A673 (cell line): Measurements from ENCODE around the gene SPIRE1. TPM values are rescaled to one million over a fixed set of nuclear protein-coding genes. Genes with fewer than 3 reads are reported as not detected.

ENCODE experiments used
- BruUV-seq: library from RNA; stranded (reverse); fragments of 400-500 nt; replicated peaks from 2 replicates; lab custom pipeline; 2021; lab: Mats Ljungman, UMichigan
- CTCF ChIA-PET: fragments of 300-600 bp; sonication (Branson Sonifier 250); formaldehyde crosslinking; loops from one replicate; lab custom pipeline; 2022; ENCODE audit warnings: antibody characterized with exemption; lab: Charles Lee
- POLR2A ChIA-PET: fragments of 300-600 bp; sonication (Branson Sonifier 250); formaldehyde crosslinking; loops from one replicate; lab custom pipeline; 2022; ENCODE audit warnings: antibody characterized with exemption; ENCODE audit not compliant: low non-redundant PET; lab: Charles Lee
- DNase-seq: peaks from one replicate; pipeline ENCODE4 v3.0.0-alpha.2; 2015; ENCODE audit warnings: low spot score
- H3K27ac ChIP-seq: fragments of 200-600 bp; sonication (generic); 2 replicates; pipeline ENCODE4 v1.5.1; 2016; ENCODE audit warnings: mixed run types, low read depth, mild to moderate bottlenecking, mixed read lengths, antibody characterized with exemption, low read length; ENCODE audit not compliant: poor library complexity, severe bottlenecking
- H3K27me3 ChIP-seq: fragments of 200-600 bp; sonication (generic); replicated peaks from 2 replicates; pipeline ENCODE4 v1.6.1; 2017; ENCODE audit warnings: mixed run types, low read depth, mild to moderate bottlenecking, mixed read lengths, antibody characterized with exemption, low read length; ENCODE audit not compliant: insufficient read depth, poor library complexity
- H3K36me3 ChIP-seq: fragments of 200-600 bp; sonication (generic); 2 replicates; pipeline ENCODE4 v1.6.1; 2016; ENCODE audit warnings: mixed run types, mild to moderate bottlenecking, mixed read lengths, antibody characterized with exemption, low read length; ENCODE audit not compliant: insufficient read depth, poor library complexity, severe bottlenecking
- H3K4me1 ChIP-seq: fragments of 200-600 bp; sonication (generic); 2 replicates; pipeline ENCODE4 v1.6.1; 2017; ENCODE audit warnings: mixed run types, mild to moderate bottlenecking, mixed read lengths, antibody characterized with exemption, low read length; ENCODE audit not compliant: insufficient read depth, poor library complexity, severe bottlenecking
- H3K4me3 ChIP-seq: fragments of 200-600 bp; sonication (generic); 2 replicates; pipeline ENCODE4 v1.5.1; 2016; ENCODE audit warnings: low read depth, mixed run types, mild to moderate bottlenecking, mixed read lengths, low read length; ENCODE audit not compliant: poor library complexity, severe bottlenecking
- H3K9me3 ChIP-seq: fragments of 200-600 bp; sonication (generic); 2 replicates; pipeline ENCODE4 v1.6.1; 2016; ENCODE audit warnings: mixed run types, low read depth, mild to moderate bottlenecking, mixed read lengths, antibody characterized with exemption, low read length; ENCODE audit not compliant: poor library complexity, severe bottlenecking
- EZH2 ChIP-seq: fragments of 200-600 bp; sonication (generic); IDR thresholded peaks from 2 replicates; pipeline ENCODE4 v1.6.1; 2017; ENCODE audit warnings: borderline replicate concordance, low read depth, mild to moderate bottlenecking, mixed read lengths, antibody characterized with exemption, low read length; ENCODE audit not compliant: poor library complexity, severe bottlenecking
- intact Hi-C: fragments of 100-400 bp; cut with micrococcal nuclease; formaldehyde crosslinking; loops from one replicate; pipeline ENCODE4 v1.10.0; 2022; ENCODE audit not compliant: unreplicated experiment
- total RNA-seq: library from RNA; stranded (reverse); gene quantifications from 2 replicates; pipeline ENCODE4 v1.2.3, GENCODE V29; 2021
- TF ChIP-seq, protein P1 (sequence below): fragments of 300-800, 200-600 bp; sonication (generic); conservative IDR thresholded peaks from 2 replicates; pipeline ENCODE4 v1.5.1; 2017; ENCODE audit warnings: low read depth, mild to moderate bottlenecking, antibody characterized with exemption, low read length, moderate library complexity, mixed read lengths

SPIRE1 gene
- total RNA-seq, 1 experiment from 2014 or later, result 18.1 TPM

DNA sequence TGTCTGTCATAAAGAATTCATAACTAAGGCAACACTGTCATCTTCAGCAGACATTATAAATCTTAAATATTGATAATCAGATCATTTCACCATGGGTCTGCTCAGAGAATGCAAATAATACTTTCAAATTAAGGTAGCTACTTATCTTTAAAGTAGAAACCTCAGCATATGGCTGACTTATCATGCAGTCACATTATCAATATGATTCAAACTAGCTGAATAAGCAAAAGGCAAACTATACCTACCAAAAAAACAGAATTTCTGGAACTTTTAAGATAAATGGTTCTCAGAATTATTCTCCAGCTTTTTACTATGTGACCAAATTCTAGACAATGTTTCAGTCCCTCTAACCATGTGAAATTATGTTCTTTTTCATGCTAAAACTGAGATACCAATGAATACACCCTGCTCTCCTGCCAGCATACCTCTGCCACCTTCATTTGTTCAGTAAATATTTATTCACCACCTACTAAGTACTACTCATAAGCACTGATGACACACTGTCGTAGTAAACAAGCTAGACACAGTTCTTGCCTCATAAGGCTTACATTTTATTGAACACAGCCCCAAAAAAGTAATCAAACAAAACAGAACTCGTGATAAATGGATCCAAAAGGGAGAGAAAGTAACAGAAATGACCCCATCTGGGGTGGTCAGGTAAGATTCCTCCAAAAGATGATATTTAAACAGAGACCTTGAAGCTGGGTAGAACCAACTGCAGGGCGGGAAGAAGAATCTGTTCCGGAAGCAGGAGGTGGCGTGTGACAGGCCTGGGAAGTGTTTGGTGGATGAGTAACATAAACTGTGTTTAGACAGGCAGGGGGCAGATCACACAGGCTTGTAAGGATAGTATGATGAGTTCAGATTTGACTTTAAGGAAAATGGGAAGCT lies 17.7 kb downstream of the SPIRE1 start:
- no peaks in the 10 kb centered on the region for H3K9me3 ChIP-seq
- no peak overlapping the region for H3K27ac ChIP-seq
- H3K36me3 ChIP-seq, result no peaks in the 10 kb centered on the region
- ChIA-PET POLR2A (no interaction called here), CTCF (no interaction called here)
- H3K4me3 ChIP-seq, result no peak overlapping the region
- no peaks in the 10 kb centered on the region for H3K4me1 ChIP-seq
- intact Hi-C loops, result no loop called here
- TF ChIP-seq, protein P1, sequence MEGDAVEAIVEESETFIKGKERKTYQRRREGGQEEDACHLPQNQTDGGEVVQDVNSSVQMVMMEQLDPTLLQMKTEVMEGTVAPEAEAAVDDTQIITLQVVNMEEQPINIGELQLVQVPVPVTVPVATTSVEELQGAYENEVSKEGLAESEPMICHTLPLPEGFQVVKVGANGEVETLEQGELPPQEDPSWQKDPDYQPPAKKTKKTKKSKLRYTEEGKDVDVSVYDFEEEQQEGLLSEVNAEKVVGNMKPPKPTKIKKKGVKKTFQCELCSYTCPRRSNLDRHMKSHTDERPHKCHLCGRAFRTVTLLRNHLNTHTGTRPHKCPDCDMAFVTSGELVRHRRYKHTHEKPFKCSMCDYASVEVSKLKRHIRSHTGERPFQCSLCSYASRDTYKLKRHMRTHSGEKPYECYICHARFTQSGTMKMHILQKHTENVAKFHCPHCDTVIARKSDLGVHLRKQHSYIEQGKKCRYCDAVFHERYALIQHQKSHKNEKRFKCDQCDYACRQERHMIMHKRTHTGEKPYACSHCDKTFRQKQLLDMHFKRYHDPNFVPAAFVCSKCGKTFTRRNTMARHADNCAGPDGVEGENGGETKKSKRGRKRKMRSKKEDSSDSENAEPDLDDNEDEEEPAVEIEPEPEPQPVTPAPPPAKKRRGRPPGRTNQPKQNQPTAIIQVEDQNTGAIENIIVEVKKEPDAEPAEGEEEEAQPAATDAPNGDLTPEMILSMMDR, result no peak
- no peak for TF ChIP-seq EZH2
- no TSS peak for BruUV-seq
- H3K27me3 ChIP-seq, result no peaks in the 10 kb centered on the region
- no peak for DNase-seq

DNA sequence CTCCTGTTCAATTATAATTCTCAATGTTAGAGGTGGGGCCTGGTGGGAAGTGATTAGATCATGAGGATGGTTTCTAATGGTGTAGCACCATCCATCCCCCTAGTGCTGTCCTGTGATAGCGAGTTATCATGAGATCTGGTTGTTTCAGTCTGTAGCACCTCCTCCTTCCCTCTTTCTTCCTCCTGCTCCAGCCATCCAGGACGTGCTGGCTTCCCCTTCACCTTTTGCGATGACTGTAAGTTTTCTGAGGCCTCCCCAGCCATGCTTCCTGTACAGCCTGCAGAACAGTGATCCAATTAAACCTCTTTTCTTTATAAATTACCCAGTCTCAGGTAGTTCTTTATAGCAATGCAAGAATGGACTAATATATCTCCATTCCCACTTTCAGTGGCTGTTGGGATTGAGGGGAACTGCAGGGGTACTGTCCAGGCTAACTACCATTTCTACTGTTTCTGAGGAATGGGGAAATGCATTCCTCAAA lies 19.2 kb downstream of the SPIRE1 start:
- BruUV-seq, result no TSS peak
- H3K9me3 ChIP-seq, result no peaks in the 10 kb centered on the region

DNA sequence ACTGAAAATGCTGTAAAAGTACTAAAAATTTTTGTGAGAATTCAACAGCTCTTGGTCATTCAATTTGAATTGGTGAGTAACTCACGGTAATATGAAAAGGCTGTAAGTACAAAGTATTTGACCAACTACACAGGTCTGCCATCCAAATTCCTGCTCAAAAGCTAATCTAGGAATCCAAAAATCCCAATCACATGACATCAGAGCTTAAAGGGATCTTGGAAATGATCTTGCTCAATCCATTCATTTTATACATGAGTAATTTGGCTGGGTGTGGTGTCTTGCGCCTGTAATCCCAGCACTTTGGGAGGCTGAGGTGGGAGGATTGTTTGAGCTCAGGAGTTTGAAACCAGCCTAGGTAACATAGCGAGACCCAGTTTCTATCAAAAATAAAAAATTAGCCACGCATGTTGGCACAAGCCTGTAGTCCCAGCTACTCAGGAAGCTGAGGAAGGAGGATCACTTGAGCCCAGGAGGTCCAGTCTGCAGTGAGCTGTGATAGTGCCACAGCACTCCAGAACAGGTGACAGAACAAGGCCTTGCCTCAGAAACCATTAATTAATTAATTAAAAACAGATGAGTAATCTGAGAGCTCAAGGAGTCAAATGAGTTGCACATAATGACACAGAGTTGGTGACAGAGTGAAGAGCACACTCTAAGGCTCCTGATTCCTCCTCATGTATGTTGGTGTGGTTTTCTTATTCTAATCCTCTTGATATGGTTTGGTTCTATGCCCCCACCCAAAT lies 19.8 kb downstream of the SPIRE1 start:
- BruUV-seq, result no TSS peak
- POLR2A ChIA-PET, result no interaction called here
- intact Hi-C loops, result no loop called here
- H3K27ac ChIP-seq, result no peak overlapping the region
- H3K36me3 ChIP-seq, result no peaks in the 10 kb centered on the region
- no peaks in the 10 kb centered on the region for H3K4me1 ChIP-seq
- H3K9me3 ChIP-seq, result no peaks in the 10 kb centered on the region
- no peak for DNase-seq
- no peaks in the 10 kb centered on the region for H3K27me3 ChIP-seq
- CTCF ChIA-PET, result no interaction called here
- no peak overlapping the region for H3K4me3 ChIP-seq
- no peak for TF ChIP-seq EZH2
- TF ChIP-seq, protein P1, result no peak

More for the DNA sequence above, 19.2 kb downstream of the SPIRE1 start:
- Histone ChIP-seq H3K27ac (no peak overlapping the region), H3K27me3 (no peaks in the 10 kb centered on the region), H3K36me3 (no peaks in the 10 kb centered on the region), H3K4me1 (no peaks in the 10 kb centered on the region), H3K4me3 (no peak overlapping the region)
- intact Hi-C loops, result no loop called here
- CTCF ChIA-PET, result no interaction called here
- POLR2A ChIA-PET, result no interaction called here
- TF ChIP-seq, protein P1, result no peak
- no peak for TF ChIP-seq EZH2
- no peak for DNase-seq
